ENCODE data around the gene EPYC. TPM values are rescaled to one million over a fixed set of nuclear protein-coding genes. Genes with fewer than 3 reads are reported as not detected.
"Not testable (repeated sequence)": the region's sequence is repeated elsewhere in the genome, so short reads cannot be mapped to it uniquely, and the experiment has no call there.

EPYC gene
- total RNA-seq, 1 donor from 2014 or later = not detected

GRCh38 chr12:90999527-90999926 lies 5.2 kb downstream of the EPYC start:
- DNase-seq (ENCODE audit: missing footprints) (no peak), ATAC-seq (no peak)
- intact Hi-C loops (cut with DNase I) = no loop called here

- ATAC-seq = no peak
- intact Hi-C loops (cut with DNase I) = no loop called here
- DNase-seq (ENCODE audit: missing footprints) = no peak
Measured at GRCh38 chr12:90995010-90995409, 9.8 kb downstream of the EPYC start.

GRCh38 chr12:90991952-90992465 lies 12.8 kb downstream of the EPYC start:
- intact Hi-C loops (cut with DNase I) = no loop called here
- no peak for DNase-seq (ENCODE audit: missing footprints)
- no peak for ATAC-seq

GRCh38 chr12:90990611-90991010 lies 14.2 kb downstream of the EPYC start:
- intact Hi-C loops (cut with DNase I) = no loop called here
- ATAC-seq (no peak), DNase-seq (ENCODE audit: missing footprints) (no peak)

- ATAC-seq (peak; percentile 96), DNase-seq (ENCODE audit: missing footprints) (no peak)
- intact Hi-C loops (cut with DNase I) = no loop called here
Measured at GRCh38 chr12:90989686-90990111, 15.1 kb downstream of the EPYC start.

GRCh38 chr12:90987520-90987919 lies 17.3 kb downstream of the EPYC start:
- ATAC-seq = no peak
- no peak for DNase-seq (ENCODE audit: missing footprints)
- intact Hi-C loops (cut with DNase I) = no loop called here

- DNase-seq (ENCODE audit: missing footprints) (no peak), ATAC-seq (no peak)
- intact Hi-C loops (cut with DNase I) = no loop called here
Measured at GRCh38 chr12:90987101-90987500, 17.7 kb downstream of the EPYC start.

GRCh38 chr12:90985331-90985730 lies 19.4 kb downstream of the EPYC start:
- intact Hi-C loops (cut with DNase I); ATAC-seq; DNase-seq (ENCODE audit: missing footprints): not testable (repeated sequence)

GRCh38 chr12:90984114-90984513 lies 20.7 kb downstream of the EPYC start:
- DNase-seq (ENCODE audit: missing footprints) = no peak
- intact Hi-C loops (cut with DNase I) = no loop called here
- no peak for ATAC-seq

GRCh38 chr12:90982170-90982569 lies 22.6 kb downstream of the EPYC start:
- ATAC-seq (no peak), DNase-seq (ENCODE audit: missing footprints) (no peak)
- intact Hi-C loops (cut with DNase I) = no loop called here

GRCh38 chr12:90979951-90980350 lies 24.8 kb downstream of the EPYC start:
- ATAC-seq (no peak), DNase-seq (ENCODE audit: missing footprints) (no peak)
- intact Hi-C loops (cut with DNase I) = loop anchor here (2.0 to 10.0 kb wide), 3 partner anchors 127 to 347 kb away; no protein-coding TSS in a partner anchor

GRCh38 chr12:90979019-90979418 lies 25.8 kb downstream of the EPYC start:
- intact Hi-C loops (cut with DNase I) = loop anchor here (2.0 to 10.0 kb wide), 3 partner anchors 128 to 348 kb away; no protein-coding TSS in a partner anchor
- ATAC-seq = no peak
- DNase-seq (ENCODE audit: missing footprints) = no peak

GRCh38 chr12:90978117-90978770 lies 26.5 kb downstream of the EPYC start:
- ATAC-seq (peak; percentile 86), DNase-seq (ENCODE audit: missing footprints) (no peak)
- intact Hi-C loops (cut with DNase I) = loop anchor here (1.0 to 10.0 kb wide), 4 partner anchors 129 to 377 kb away; no protein-coding TSS in a partner anchor

GRCh38 chr12:90977224-90977623 lies 27.5 kb downstream of the EPYC start:
- intact Hi-C loops (cut with DNase I) = loop anchor here (5.0 to 10.0 kb wide), 2 partner anchors 130 to 198 kb away; no protein-coding TSS in a partner anchor
- ATAC-seq = peak; percentile 44
- no peak for DNase-seq (ENCODE audit: missing footprints)

GRCh38 chr12:90974286-90974685 lies 30.5 kb downstream of the EPYC start:
- DNase-seq (ENCODE audit: missing footprints) (no peak), ATAC-seq (no peak)
- intact Hi-C loops (cut with DNase I) = loop anchor here (10.0 kb wide), 1 partner anchor 201 kb away; no protein-coding TSS in a partner anchor

GRCh38 chr12:90972226-90972625 lies 32.5 kb downstream of the EPYC start:
- intact Hi-C loops (cut with DNase I) = loop anchor here (10.0 kb wide), 1 partner anchor 203 kb away; no protein-coding TSS in a partner anchor
- no peak for DNase-seq (ENCODE audit: missing footprints)
- no peak for ATAC-seq

- no peak for DNase-seq (ENCODE audit: missing footprints)
- no peak for ATAC-seq
- intact Hi-C loops (cut with DNase I) = loop anchor here (10.0 kb wide), 1 partner anchor 204 kb away; no protein-coding TSS in a partner anchor
Measured at GRCh38 chr12:90970911-90971310, 33.9 kb downstream of the EPYC start.

- no peak for DNase-seq (ENCODE audit: missing footprints)
- no peak for ATAC-seq
- intact Hi-C loops (cut with DNase I) = loop anchor here (10.0 kb wide), 1 partner anchor 204 kb away; no protein-coding TSS in a partner anchor
Measured at GRCh38 chr12:90970471-90970870, 34.3 kb downstream of the EPYC start.

- intact Hi-C loops (cut with DNase I) = loop anchor here (10.0 kb wide), 2 partner anchors 205 to 1585 kb away; no protein-coding TSS in a partner anchor
- DNase-seq (ENCODE audit: missing footprints) (no peak), ATAC-seq (no peak)
Measured at GRCh38 chr12:90969851-90970250, 34.9 kb downstream of the EPYC start.

GRCh38 chr12:90969346-90969745 lies 35.4 kb downstream of the EPYC start:
- no peak for ATAC-seq
- no peak for DNase-seq (ENCODE audit: missing footprints)
- intact Hi-C loops (cut with DNase I) = loop anchor here (10.0 kb wide), 1 partner anchor 1585 kb away; no protein-coding TSS in a partner anchor
